DMS 273 (cell line): ENCODE measurements around the gene SDK1.

Experiments
- DNase-seq: peaks from one replicate; lab custom pipeline; 2025; ENCODE audit not compliant: unreplicated experiment; lab: John Stamatoyannopoulos, UW

SDK1 gene

GRCh38 chr7:3965794-3966395 is 664.8 kb downstream of the SDK1 start:
- DNase-seq = no peak

- no peak for DNase-seq
Observed at GRCh38 chr7:3968234-3968633, 667.2 kb downstream of the SDK1 start.

- no peak for DNase-seq
Observed at GRCh38 chr7:3969286-3969685, 668.2 kb downstream of the SDK1 start.

- DNase-seq = no peak
Observed at GRCh38 chr7:3971323-3971722, 670.3 kb downstream of the SDK1 start.

- no peak for DNase-seq
Observed at GRCh38 chr7:3973264-3973663, 672.2 kb downstream of the SDK1 start.

GRCh38 chr7:3974329-3974728 is 673.3 kb downstream of the SDK1 start:
- no peak for DNase-seq

- no peak for DNase-seq
Observed at GRCh38 chr7:3975371-3975770, 674.3 kb downstream of the SDK1 start.

- DNase-seq = no peak
Observed at GRCh38 chr7:3977391-3977790, 676.3 kb downstream of the SDK1 start.

- DNase-seq = no peak
Observed at GRCh38 chr7:3978839-3979238, 677.8 kb downstream of the SDK1 start.

GRCh38 chr7:3979611-3980299 is 678.7 kb downstream of the SDK1 start:
- no peak for DNase-seq

GRCh38 chr7:3980300-3980643 is 679.2 kb downstream of the SDK1 start:
- DNase-seq = no peak

- no peak for DNase-seq
Observed at GRCh38 chr7:3981281-3981680, 680.2 kb downstream of the SDK1 start.

GRCh38 chr7:3984456-3984855 is 683.4 kb downstream of the SDK1 start:
- no peak for DNase-seq

GRCh38 chr7:3986927-3987326 is 685.9 kb downstream of the SDK1 start:
- DNase-seq = no peak

- no peak for DNase-seq
Observed at GRCh38 chr7:3987426-3987927, 686.4 kb downstream of the SDK1 start.

GRCh38 chr7:3989723-3990122 is 688.7 kb downstream of the SDK1 start:
- DNase-seq = no peak

GRCh38 chr7:3991731-3992231 is 690.7 kb downstream of the SDK1 start:
- no peak for DNase-seq

GRCh38 chr7:3992841-3993240 is 691.8 kb downstream of the SDK1 start:
- no peak for DNase-seq

- DNase-seq = no peak
Observed at GRCh38 chr7:3994764-3995163, 693.7 kb downstream of the SDK1 start.

GRCh38 chr7:3995187-3995586 is 694.1 kb downstream of the SDK1 start:
- DNase-seq = peak; percentile 33

- DNase-seq = peak; percentile 95
Observed at GRCh38 chr7:3998060-3998459, 697.0 kb downstream of the SDK1 start.

- no peak for DNase-seq
Observed at GRCh38 chr7:4000139-4000538, 699.1 kb downstream of the SDK1 start.

GRCh38 chr7:4000934-4001333 is 699.9 kb downstream of the SDK1 start:
- no peak for DNase-seq
